ENCODE measurements around the gene CPNE4. TPM values are rescaled to one million over a fixed set of nuclear protein-coding genes. Genes with fewer than 3 reads are reported as not detected.
A peak's percentile ranks its signal among the peaks of the same experiment; 100 is the strongest.

CPNE4 gene
- total RNA-seq, 1 experiment from 2014 or later = 1.9 TPM

- no CpG with 5 or more reads among the region's 3 CpGs for WGBS (ENCODE audit: extremely low coverage, insufficient read length, low lambda C conversion rate)
- DNase-seq = no peak
- Histone ChIP-seq H3K79me1 (ENCODE audit: insufficient read depth, low read depth, low read length, poor library complexity, severe bottlenecking) (no peaks in the 10 kb centered on the region), H2BK12ac (ENCODE audit: insufficient read length, low read depth, low read length) (no peak overlapping the region), H4K5ac (ENCODE audit: insufficient read length, low read depth, low read length) (no peak overlapping the region), H2AK5ac (ENCODE audit: insufficient read length, low read length) (no peak overlapping the region), H3K4ac (ENCODE audit: low read depth, low read length) (no peak overlapping the region), H4K20me1 (ENCODE audit: control insufficient read depth, insufficient read depth, insufficient read length) (no peaks in the 10 kb centered on the region), H2BK120ac (ENCODE audit: low read depth, low read length, poor library complexity, severe bottlenecking) (no peak overlapping the region), H3K4me2 (ENCODE audit: insufficient read depth, insufficient read length, low read length) (no peak overlapping the region), H2AFZ (ENCODE audit: low read length) (no peak overlapping the region), H3K79me2 (ENCODE audit: insufficient read depth, low read length) (no peaks in the 10 kb centered on the region), H2BK20ac (ENCODE audit: low read depth, low read length, poor library complexity, severe bottlenecking) (no peak overlapping the region), H3K56ac (ENCODE audit: insufficient read length, low read depth, low read length) (no peak overlapping the region), H2BK5ac (ENCODE audit: insufficient read length, low read length) (no peak overlapping the region), H3K14ac (ENCODE audit: insufficient read depth, low read length) (no peak overlapping the region), H4K91ac (ENCODE audit: insufficient read length, low read depth, low read length) (no peak overlapping the region), H3K18ac (ENCODE audit: insufficient read length, low read depth, low read length) (no peak overlapping the region), H3K23ac (ENCODE audit: insufficient read length, low read depth, low read length) (no peak overlapping the region), H3T11ph (ENCODE audit: low read length) (no peak overlapping the region), H3K4me1 (ENCODE audit: insufficient read depth, low read length) (peaks cover 4% of the 10 kb centered on the region), H2BK15ac (ENCODE audit: low read depth, low read length) (no peak overlapping the region), H3K9ac (ENCODE audit: extremely low read depth, insufficient read length, low read length) (no peak overlapping the region), H3K23me2 (ENCODE audit: insufficient read length, low read depth, low read length, poor library complexity, severe bottlenecking) (no peaks in the 10 kb centered on the region), H3K27ac (ENCODE audit: insufficient read length, low read depth, low read length) (no peak overlapping the region), H3K27me3 (ENCODE audit: insufficient read depth, low read length) (no peaks in the 10 kb centered on the region), H3K9me3 (ENCODE audit: control insufficient read depth, low read depth, low read length) (no peaks in the 10 kb centered on the region), H4K8ac (replicated peaks; ENCODE audit: insufficient read length, low read depth, low read length) (no peak overlapping the region)
- Mint-ChIP-seq H3K4me3 (peak overlapping the region in 1 of 2 experiments; percentile 21; a peak in 2 of 5 replicates), H3K27me3 (ENCODE audit: low read depth) (no peaks in the 10 kb centered on the region; the same call in none of the 2 replicates), H3K27ac (peak overlapping the region; percentile 41 to 80 (median 51); a peak in 5 of 7 replicates), H3K36me3 (ENCODE audit: insufficient read depth in 1 of 3, low read depth in 3 of 3) (no peaks in the 10 kb centered on the region; a peak in 1 of 7 replicates), H3K9me3 (peaks cover 2 to 3% of the 10 kb centered on the region in 2 experiments; a peak in 2 of 5 replicates), H3K4me1 (peaks cover 18% of the 10 kb centered on the region in 2 experiments)
- no peak for TF ChIP-seq CTCF (conservative IDR thresholded peaks at IDR 0.05)
Measured at GRCh38 chr3:131705558-131706051, 329.2 kb downstream of the CPNE4 start.
